Mesodermal cell (in vitro differentiated cells): ENCODE data around the gene LGI2. TPM values are rescaled to one million over a fixed set of nuclear protein-coding genes. Genes with fewer than 3 reads are reported as not detected.
A peak's percentile ranks its signal among the peaks of the same experiment; 100 is the strongest.

ENCODE experiments used
- H3K27ac ChIP-seq: 2 replicates; pipeline ENCODE4 v1.7.0; 2013; ENCODE audit warnings: mild to moderate bottlenecking, low read depth, low read length, moderate library complexity; ENCODE audit not compliant: severe bottlenecking
- H3K36me3 ChIP-seq: 2 replicates; pipeline ENCODE4 v1.7.1; 2013; ENCODE audit warnings: mild to moderate bottlenecking, low read length, moderate library complexity; ENCODE audit not compliant: control insufficient read depth, insufficient read depth
- H3K4me1 ChIP-seq: one replicate; pipeline ENCODE4 v1.7.1; 2013; ENCODE audit warnings: mild to moderate bottlenecking, low read length; ENCODE audit not compliant: insufficient read depth, control insufficient read depth, poor library complexity, severe bottlenecking
- H3K4me3 ChIP-seq: 2 replicates; pipeline ENCODE4 v1.7.0; 2013; ENCODE audit warnings: low read length, control low read depth, mild to moderate bottlenecking; ENCODE audit not compliant: insufficient read depth, poor library complexity, severe bottlenecking; ENCODE audit errors: extremely low read depth
- H3K9me3 ChIP-seq: 2 replicates; pipeline ENCODE4 v1.7.1; 2013; ENCODE audit warnings: mild to moderate bottlenecking, low read length, moderate library complexity; ENCODE audit not compliant: control insufficient read depth
- WGBS, 2 experiments: methylation state at CpG; one replicate each; pipeline ENCODE4 v1.1.5; 2013; ENCODE audit warnings: missing lambda C conversion rate in 2 of 2; ENCODE audit not compliant: insufficient coverage in 2 of 2; 5-methylcytosine and 5-hydroxymethylcytosine counted together
- polyA plus RNA-seq, 2 experiments: library from polyadenylated mRNA; stranded (reverse); fragments of 50-300 nt; gene quantifications; one replicate each; pipeline ENCODE4 v1.2.3, GENCODE V29; 2013

LGI2 gene, protein sequence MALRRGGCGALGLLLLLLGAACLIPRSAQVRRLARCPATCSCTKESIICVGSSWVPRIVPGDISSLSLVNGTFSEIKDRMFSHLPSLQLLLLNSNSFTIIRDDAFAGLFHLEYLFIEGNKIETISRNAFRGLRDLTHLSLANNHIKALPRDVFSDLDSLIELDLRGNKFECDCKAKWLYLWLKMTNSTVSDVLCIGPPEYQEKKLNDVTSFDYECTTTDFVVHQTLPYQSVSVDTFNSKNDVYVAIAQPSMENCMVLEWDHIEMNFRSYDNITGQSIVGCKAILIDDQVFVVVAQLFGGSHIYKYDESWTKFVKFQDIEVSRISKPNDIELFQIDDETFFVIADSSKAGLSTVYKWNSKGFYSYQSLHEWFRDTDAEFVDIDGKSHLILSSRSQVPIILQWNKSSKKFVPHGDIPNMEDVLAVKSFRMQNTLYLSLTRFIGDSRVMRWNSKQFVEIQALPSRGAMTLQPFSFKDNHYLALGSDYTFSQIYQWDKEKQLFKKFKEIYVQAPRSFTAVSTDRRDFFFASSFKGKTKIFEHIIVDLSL
- polyA plus RNA-seq (2013, experiment 1 of 2) = 7.8 TPM
- 6.5 TPM for polyA plus RNA-seq (2013, experiment 2 of 2)

- 0 to 1% methylated on average over 50 to 55 of the region's 92 CpGs for WGBS, 2 experiments
- peaks cover 3% of the 10 kb centered on the region for H3K4me1 ChIP-seq
- no peaks in the 10 kb centered on the region for H3K36me3 ChIP-seq
- peak within 1 kb of the TSS; percentile 40 for H3K4me3 ChIP-seq
- H3K9me3 ChIP-seq = no peaks in the 10 kb centered on the region
- no peak within 1 kb of the TSS for H3K27ac ChIP-seq
Measured at GRCh38 chr4:25030277-25031076, at the start of gene LGI2. Gene LGI2, minus strand, starts transcription at chr4:25030946. Its CDS starts 253 bp downstream, at chr4:25030693.

DNA sequence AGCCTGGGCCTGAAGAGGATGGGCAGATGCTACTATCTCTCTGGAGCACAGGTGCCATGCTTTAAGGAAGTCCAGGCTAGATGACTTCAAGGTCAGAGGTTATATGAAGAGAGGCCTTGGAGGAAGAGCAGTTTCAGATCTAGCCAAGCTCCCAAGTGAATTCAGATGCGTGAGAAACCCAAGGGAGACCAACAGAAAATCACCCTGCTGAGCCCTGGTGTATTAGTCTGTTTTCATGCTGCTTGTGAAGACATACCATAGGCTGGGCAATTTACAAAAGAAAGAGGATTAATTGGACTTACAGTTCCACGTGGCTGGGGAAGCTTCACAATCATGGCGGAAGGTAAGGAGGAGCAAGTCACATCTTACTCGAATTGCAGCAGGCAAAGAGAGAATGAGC is 47.8 kb upstream of the LGI2 start:
- H3K9me3 ChIP-seq = peaks cover 13% of the 10 kb centered on the region
- WGBS, 2 experiments = 76 to 81% methylated on average over 4 of the region's 4 CpGs

DNA sequence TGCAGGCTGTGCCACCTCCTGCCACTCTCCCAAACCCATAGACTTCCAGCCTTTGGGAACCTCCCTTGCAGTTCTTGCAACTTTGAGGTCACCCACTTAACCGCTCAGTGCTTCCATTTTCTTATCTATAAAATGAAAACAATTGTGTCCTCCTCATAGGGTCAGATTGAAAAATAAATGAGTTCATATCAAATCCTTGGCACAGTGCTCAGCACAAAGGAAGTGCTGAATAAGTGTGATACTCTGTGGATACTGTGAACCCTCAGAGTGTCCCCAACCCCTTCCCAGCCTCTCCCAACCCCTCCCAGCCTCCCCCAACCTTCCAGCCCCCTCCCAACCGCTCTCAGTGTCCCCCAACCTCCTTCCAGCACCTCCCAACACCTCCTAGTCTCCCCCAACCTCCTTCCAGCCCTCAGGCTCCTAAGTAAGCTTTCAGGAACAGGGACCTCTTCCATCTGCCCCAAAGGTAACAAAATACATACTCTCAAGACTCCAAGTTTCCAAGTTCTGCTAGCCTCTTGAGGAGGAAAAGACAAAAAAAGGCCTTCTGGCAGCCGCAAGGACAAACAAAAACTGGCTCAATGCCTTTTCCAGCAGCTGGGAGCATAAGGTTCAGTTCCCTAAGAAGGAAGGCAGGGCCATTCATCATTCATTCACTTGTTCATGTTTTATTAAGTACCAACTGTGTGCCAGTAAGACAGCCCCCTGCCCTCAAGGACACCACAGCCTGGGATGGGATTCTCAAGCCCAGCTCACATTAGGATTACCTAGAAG is 46.1 kb upstream of the LGI2 start:
- 91 to 93% methylated on average over 1 to 2 of the region's 3 CpGs for WGBS, 2 experiments
- Histone ChIP-seq H3K4me1 (peaks cover 6% of the 10 kb centered on the region), H3K9me3 (peaks cover 18% of the 10 kb centered on the region), H3K36me3 (no peaks in the 10 kb centered on the region), H3K27ac (no peak overlapping the region), H3K4me3 (no peak overlapping the region)

More for the DNA sequence above, 47.8 kb upstream of the LGI2 start:
- H3K4me3 ChIP-seq = no peak overlapping the region
- H3K27ac ChIP-seq = peak overlapping the region; percentile 47
- no peaks in the 10 kb centered on the region for H3K36me3 ChIP-seq
- peaks cover 12% of the 10 kb centered on the region for H3K4me1 ChIP-seq

DNA sequence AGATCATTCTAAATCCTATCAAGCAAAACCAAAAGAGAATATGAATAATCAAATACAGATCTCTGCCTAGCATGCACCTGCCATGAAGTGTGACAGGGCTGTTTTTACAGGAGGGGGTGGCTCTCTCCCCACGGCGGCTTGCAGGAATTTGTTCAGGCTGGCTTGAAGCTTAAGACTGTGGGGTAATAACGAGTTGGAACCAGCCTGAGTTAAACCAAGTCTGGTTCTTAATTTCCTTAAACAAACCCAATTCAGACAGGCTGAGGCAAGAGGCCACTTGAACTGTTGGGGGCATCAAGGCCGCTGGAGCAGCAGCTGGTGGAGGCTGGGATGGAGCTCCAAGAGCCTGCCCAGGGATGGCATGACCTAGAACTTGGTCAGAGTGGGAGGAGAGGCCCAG is 45.1 kb upstream of the LGI2 start:
- H3K4me3 ChIP-seq = no peak overlapping the region
- no peaks in the 10 kb centered on the region for H3K36me3 ChIP-seq
- no peak overlapping the region for H3K27ac ChIP-seq
- H3K9me3 ChIP-seq = peaks cover 18% of the 10 kb centered on the region
- no peaks in the 10 kb centered on the region for H3K4me1 ChIP-seq
- 100% methylated on average over 2 of the region's 4 CpGs; no CpG with 5 or more reads in 1 of the 2 experiments for WGBS, 2 experiments

DNA sequence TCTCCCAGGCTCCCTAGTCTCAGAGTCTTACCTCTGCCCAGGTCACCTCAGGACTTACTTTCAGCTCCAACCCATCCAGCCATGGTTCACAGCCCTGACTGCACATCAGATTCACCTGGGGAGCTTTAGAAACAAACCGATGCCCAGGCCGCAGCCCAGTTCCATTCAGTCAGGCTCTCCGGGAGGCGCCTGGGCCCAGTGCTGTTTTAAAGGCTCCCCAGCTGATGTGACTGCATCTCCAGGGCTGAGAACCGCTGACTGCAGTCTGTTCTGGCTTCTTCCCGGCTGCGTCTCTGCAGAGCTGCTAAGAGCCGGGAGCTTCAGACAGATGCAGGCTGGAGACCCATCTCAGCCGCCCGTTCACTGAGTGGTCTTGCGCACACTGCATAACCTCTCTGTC is 44.4 kb upstream of the LGI2 start:
- no peaks in the 10 kb centered on the region for H3K36me3 ChIP-seq
- peaks cover 18% of the 10 kb centered on the region for H3K9me3 ChIP-seq
- 76 to 82% methylated on average over 11 of the region's 11 CpGs for WGBS, 2 experiments
- no peaks in the 10 kb centered on the region for H3K4me1 ChIP-seq
- no peak overlapping the region for H3K4me3 ChIP-seq
- H3K27ac ChIP-seq = no peak overlapping the region

GRCh38 chr4:25070545-25070944 is 39.8 kb upstream of the LGI2 start:
- Histone ChIP-seq H3K36me3 (no peaks in the 10 kb centered on the region), H3K27ac (no peak overlapping the region), H3K4me1 (peaks cover 4% of the 10 kb centered on the region), H3K4me3 (no peak overlapping the region), H3K9me3 (peaks cover 9% of the 10 kb centered on the region)
- WGBS, 2 experiments = 14 to 81% methylated on average over 1 to 3 of the region's 3 CpGs

DNA sequence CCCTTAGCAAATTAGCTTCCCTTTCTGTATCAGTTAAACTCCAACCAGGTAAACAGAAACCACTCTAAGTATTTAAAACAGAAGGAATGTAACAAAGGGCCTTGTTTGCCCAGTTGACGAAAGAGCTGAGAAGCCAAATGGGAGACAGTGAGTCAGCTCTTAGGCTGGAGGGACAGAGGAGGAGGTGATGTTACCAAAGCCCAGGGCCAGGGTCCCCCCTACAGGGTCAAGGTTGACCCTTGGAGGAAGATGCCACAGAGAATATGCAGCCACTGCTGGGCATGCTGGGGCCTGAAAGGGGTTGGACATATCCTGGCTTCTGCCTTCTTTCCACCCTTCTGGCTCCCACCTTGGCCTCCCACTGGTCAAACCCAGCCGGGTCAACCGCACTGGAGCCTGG is 38.3 kb upstream of the LGI2 start:
- Histone ChIP-seq H3K4me1 (peaks cover 4% of the 10 kb centered on the region), H3K4me3 (no peak overlapping the region), H3K36me3 (no peaks in the 10 kb centered on the region), H3K27ac (no peak overlapping the region), H3K9me3 (peaks cover 9% of the 10 kb centered on the region)
- 77 to 83% methylated on average over 3 of the region's 3 CpGs for WGBS, 2 experiments

- Histone ChIP-seq H3K27ac (no peak overlapping the region), H3K4me1 (peaks cover 4% of the 10 kb centered on the region), H3K9me3 (peaks cover 4% of the 10 kb centered on the region), H3K4me3 (no peak overlapping the region), H3K36me3 (no peaks in the 10 kb centered on the region)
- 89 to 94% methylated on average over 2 to 3 of the region's 3 CpGs for WGBS, 2 experiments
Measured at GRCh38 chr4:25068386-25068785, 37.6 kb upstream of the LGI2 start.

DNA sequence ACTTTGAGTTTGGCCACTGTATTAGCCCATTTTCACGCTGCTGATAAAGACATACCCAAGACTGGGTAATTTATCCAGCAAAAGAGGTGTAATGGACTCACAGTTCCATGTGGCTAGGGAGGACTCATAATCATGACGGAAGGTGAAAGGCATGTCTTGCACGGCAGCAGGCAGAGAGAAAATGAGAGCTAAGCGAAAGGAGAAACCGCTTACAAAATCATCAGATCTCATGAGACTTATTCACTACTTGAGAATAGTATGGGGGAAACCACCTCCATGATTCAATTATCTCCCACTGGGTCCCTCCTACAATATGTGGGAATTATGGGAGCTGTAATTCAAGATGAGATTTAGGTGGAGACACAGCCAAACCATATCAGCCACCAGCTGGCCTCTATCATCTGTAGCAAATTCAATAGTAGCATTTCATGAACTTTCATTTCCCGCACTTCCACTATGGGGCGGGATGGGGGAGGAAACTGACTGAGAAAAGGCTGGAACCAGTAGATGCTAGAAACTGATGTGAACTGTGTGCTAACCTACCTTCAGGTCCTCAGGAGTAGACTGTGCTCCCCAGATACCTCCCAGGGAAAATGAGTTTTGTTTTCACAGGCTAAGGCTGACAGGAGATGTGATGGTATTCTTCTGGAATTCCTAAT is 35.3 kb upstream of the LGI2 start:
- Histone ChIP-seq H3K9me3 (no peaks in the 10 kb centered on the region), H3K4me1 (peaks cover 4% of the 10 kb centered on the region), H3K27ac (no peak overlapping the region), H3K36me3 (no peaks in the 10 kb centered on the region), H3K4me3 (no peak overlapping the region)
- whole genome bisulfite sequencing, 2 experiments = 82 to 91% methylated on average over 4 to 5 of the region's 7 CpGs

DNA sequence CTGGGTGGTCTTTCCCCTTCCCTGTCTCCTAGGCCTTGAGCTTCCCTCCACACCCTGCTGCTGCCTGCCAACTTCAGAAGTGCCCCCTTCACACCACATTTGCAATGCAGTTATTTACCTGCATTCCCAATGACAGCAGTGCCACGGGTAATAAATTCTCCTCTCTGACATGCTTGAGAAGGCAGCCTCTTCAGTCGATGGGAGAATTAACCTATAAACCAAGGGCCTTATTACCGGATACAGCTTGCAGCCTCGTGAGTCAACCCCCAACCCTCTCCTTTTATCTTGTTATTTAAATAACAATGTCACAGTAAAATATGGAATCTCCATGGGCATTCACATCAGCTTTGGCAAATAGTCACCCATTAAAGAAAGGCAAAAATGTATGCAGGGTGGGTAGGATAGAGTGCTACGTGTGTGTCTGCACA is 34.7 kb upstream of the LGI2 start:
- 18 to 34% methylated on average over 2 to 4 of the region's 5 CpGs for WGBS, 2 experiments
- H3K27ac ChIP-seq = no peak overlapping the region
- H3K9me3 ChIP-seq = no peaks in the 10 kb centered on the region

More for the DNA sequence above, 34.7 kb upstream of the LGI2 start:
- H3K4me1 ChIP-seq = peaks cover 4% of the 10 kb centered on the region
- no peaks in the 10 kb centered on the region for H3K36me3 ChIP-seq
- H3K4me3 ChIP-seq = no peak overlapping the region
